ENCODE measurements around the gene CAPN11.

GRCh38 chr6:44188819-44189218 is 30.2 kb downstream of the CAPN11 start:
- TF ChIP-seq, protein P1, sequence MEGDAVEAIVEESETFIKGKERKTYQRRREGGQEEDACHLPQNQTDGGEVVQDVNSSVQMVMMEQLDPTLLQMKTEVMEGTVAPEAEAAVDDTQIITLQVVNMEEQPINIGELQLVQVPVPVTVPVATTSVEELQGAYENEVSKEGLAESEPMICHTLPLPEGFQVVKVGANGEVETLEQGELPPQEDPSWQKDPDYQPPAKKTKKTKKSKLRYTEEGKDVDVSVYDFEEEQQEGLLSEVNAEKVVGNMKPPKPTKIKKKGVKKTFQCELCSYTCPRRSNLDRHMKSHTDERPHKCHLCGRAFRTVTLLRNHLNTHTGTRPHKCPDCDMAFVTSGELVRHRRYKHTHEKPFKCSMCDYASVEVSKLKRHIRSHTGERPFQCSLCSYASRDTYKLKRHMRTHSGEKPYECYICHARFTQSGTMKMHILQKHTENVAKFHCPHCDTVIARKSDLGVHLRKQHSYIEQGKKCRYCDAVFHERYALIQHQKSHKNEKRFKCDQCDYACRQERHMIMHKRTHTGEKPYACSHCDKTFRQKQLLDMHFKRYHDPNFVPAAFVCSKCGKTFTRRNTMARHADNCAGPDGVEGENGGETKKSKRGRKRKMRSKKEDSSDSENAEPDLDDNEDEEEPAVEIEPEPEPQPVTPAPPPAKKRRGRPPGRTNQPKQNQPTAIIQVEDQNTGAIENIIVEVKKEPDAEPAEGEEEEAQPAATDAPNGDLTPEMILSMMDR (conservative IDR thresholded peaks at IDR 0.05 in 1 of 2, IDR thresholded peaks at IDR 0.05 in 1 of 2; ENCODE audit: low read depth in 1 of 2, low read length in 2 of 2), result no peak
- no peak for TF ChIP-seq EZH2 (IDR thresholded peaks at IDR 0.05; ENCODE audit: low read length, missing control alignments)

Data from fibroblast of lung (primary cell).